NCI-H2029 treated with DMSO at 0.1 percent for 48 hours (cell line): Measurements from ENCODE around the gene ABCC12.

Experiments used
- DNase-seq: peaks from one replicate; lab custom pipeline; 2025; lab: John Stamatoyannopoulos, UW

ABCC12 gene

DNA sequence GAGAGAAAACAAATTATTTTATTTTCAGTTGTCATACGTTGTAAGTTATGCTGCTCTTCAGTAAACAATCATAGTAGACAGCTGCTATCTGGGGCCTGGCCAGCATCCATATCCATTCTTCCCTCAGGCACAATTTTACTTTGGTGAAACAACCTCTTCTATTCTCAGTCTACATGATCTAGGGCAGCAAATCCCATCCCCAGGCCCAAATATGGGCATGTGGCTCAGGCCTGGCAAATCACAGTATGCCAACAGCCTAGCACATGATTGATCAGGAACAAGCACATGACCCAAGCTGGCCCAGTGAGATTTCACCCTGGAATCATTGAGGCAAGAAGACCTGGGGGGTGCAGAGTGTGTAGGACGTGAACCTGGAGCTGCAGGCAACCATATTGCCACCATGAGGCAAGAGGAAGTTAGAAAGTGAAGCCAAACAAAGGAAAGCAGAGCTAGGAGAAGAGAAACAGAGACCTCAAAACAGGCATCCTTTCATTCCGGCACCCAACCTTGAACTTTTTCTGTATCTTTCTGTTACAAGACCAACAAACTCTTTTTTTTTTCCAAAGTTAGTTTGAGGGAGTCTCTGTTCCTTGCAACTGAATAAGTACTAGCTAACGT lies 10.3 kb upstream of the ABCC12 start:
- peak; percentile 9 for DNase-seq

DNA sequence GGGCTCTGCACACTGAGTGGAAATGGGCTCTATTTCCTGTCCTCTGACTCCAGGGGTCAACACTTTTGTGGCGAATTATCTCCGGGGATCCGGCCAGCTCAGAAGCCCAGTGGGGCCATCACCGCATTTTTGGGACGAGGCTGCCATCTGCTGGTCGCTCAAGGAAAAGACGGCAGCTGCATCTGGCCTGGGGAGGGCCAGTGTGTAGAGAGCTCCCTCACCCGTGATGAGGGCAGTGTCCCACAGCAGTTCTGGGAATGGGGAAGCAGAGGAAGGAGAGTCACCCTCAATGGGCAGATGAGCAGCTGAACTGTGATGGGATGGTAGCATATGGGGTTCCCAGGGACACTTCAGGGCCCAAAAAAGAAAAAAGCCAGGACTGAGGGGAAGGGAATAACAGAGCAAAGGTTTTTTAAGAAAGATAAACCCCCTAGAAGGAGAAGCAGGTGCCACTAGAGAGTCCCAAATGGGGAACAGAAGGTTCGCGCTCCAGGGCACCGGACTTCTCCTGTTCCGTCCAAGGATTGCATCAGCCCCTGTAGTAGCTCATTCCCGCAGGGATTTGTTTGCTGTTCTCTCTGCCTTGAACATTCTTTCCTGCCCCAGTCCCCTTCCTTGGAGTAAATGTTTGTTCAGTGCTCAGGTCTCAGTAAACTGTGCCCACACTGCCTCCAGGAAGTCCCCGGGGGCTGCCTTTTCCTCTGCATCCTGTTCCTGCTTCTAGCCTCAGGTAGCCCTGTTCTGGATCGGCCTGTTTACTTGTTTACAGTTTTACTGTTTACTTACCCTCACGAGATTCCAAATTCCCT lies 9.3 kb upstream of the ABCC12 start:
- peak; percentile 2 for DNase-seq

DNA sequence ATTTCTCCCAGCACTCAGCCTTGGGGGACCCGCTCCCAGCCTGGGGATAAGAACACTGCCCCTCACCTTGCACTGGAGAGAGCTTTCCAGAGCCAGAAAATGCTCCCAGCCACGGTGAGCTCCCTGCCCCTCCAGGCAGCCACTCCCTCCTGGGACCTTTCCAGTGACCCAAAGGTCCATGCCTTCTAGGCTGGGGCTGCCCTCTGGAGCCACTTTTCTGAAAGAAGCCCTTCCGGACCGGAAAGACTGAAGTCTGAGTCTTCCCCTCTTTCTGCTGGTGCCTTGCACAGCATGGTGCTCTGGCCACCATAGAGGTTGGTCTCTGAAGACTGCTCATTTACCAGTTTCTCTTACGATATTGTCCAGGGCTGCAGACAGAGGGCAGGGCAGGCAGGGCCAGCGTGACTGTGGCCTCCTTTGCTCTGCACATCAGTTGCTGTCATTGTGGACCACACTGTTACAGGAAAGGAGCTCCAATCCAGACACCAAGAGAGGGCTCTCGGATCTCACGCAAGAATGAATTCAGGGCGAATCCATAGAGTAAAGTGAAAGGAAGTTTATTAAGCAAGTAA lies 7.1 kb upstream of the ABCC12 start:
- no peak for DNase-seq

DNA sequence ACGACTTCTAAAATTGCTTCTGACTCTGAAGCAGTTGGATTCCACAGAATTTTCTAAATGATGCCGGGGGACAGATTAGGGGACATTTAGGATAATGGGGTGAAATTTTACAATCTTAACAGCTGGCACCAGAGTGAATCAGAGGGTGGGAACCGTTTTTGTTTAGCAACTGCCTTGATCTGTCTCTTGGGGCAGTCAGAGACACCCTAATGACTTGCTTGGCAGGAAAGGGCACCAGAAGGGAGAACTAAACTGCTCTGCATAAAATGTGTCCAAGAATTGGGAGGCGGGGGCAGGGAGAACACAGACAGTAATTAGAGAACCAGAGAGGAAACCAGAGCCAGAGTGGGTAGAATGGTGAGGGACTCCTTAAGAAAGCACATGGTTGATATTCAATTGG lies 6.1 kb upstream of the ABCC12 start:
- no peak for DNase-seq

DNA sequence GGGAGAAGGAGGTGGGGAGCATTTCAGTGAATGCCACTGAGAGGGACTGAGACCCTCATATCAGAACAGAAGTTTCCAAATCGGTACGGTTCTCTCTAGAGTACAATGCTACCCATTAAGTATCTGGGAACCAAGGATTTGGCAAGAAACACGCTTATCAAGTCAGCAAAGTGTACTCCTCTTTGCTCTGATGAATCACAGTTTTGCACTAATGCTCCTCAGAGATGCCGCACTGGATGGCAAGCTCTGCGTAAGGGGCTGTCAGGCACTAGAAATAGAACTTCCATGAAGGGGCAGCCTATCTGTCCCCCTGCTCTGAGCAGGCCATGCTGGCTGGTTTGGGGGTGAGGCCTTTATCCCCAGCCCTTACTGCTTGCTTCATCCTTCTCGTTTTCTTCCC lies 4.8 kb upstream of the ABCC12 start:
- no peak for DNase-seq

DNA sequence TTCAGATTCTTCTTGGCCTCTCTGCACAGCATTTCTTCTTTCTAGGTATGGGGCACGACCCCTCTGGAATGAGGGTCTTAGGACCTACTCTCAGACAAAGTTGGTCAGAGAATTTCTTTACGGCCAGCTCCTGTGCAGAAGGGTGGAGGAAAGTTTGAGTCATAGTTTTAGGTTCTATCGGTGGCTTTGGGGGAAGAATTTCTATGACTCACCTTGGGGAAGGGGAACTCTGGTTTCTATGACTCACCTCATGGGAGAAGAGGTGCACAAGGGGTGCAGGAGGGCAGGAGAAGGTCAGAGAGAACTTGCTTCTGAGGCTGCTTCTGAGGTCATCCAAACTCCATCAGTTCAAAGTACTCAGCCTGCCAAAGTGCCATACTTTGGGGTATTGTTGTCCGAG lies 2.5 kb upstream of the ABCC12 start:
- DNase-seq: no peak

DNA sequence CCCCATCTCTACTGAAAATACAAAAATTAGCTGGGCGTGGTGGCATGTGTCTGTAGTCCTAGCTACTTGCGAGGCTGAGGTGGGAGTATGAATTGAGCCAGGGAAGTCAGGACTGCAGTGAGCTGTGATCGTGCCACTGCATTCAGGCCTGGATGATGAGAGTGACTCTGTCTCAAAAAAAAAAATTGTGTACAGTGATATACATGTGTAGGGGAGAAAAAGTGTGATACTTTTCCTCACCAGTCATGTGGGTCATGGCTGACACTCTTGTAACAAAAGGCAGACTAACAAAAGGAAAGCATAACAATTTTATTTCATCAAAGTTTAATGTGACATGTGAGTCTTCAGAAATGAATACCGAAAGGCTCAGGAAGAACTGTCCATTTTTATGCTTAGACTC lies 2.0 kb upstream of the ABCC12 start:
- no peak for DNase-seq

DNA sequence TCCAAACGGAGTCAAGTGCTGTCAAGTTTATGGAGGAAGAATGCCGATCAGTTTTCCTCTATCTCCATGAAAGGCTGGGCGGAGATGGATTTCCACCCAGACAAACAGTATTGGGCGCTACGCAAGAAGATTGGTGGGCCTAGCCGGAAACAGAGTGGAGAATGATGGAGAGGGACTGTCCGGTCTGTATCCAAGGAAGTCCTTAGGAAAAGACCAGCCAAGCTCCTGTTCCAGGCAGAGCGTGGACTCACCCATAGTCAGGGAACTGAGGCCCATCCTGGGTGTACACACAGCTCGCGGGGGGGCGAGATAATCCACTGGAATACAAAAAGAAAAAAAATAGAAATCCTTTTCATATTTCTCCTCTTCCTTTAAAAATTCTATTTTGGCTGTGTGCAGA lies 1.5 kb upstream of the ABCC12 start:
- no peak for DNase-seq

DNA sequence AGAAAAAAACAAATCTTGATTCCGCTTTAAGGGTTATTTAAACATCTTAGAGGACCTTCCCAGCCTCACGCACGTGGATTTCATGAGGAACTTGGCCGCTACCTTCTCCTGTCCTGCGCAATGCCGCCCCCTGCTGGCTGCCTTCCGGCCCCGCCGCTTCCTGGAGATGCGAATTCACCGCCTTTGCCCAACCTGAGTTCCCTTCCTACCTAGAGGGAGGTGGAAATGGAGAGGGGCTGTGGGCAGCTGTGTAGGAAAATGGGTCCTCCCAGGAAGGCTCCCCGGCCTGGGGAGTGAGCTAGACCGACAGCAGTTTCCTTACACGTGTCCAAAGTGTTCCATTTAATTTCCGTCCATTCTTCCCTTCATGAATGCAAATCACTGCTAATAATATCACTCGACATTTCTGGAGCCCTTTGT lies 1.0 kb upstream of the ABCC12 start:
- peak; percentile 19 for DNase-seq

DNA sequence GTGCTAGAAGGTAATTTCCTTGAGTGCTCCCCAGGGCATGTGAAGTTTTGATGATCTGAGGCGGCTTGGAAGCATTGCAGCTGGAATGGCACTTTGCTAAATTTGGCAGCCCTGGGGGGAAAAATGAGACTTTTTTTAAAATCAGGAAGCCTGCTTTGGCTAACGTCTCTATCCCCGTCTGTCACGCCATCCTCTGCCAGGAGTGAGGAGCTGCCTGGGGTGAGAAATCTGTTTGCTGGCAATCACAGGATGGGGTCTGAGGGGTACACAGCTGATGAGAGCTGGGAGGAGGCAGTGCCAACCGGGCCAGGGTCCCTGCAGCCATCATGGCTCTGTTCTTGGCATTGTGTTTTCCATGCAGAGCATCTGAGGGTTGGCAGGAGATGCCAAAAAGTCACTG lies 2.0 kb downstream of the ABCC12 start:
- no peak for DNase-seq

DNA sequence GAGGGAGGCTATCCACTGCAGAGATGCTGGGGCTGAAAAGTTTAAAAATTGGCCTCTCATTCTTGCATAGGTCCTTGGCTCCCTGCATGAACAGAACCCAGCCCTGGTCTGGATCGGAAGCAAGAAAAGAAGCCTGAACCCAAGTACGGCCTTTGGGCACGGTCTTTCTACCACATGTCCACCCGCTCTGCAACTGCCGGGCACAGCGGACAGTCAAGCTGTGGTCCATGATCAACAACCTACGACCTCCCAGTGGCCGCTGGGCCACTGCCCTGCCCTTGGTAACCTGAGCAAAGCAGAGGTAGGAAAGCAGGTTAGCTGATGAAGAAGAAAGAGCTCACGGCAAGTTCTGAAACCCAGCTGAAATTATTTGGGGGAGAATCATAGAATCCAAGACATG lies 3.6 kb downstream of the ABCC12 start:
- DNase-seq: no peak

DNA sequence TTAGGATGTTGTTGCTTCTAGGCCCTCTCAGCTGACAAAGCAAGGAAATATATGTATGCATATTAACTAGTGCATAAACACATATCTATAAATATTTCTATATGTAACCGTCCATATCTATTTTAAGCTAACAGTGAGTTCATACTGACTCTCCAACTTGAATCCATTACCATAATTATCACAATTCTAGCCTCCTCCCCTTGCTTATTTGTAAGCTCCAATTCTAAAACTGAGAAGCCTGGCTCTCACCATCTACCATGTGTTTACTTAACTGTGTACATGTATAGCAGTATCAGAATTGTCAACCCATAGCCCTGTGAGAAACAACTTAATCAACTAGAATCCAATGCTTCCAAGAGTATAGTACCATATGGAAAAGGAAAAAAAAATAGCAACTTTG lies 5.1 kb downstream of the ABCC12 start:
- no peak for DNase-seq

DNA sequence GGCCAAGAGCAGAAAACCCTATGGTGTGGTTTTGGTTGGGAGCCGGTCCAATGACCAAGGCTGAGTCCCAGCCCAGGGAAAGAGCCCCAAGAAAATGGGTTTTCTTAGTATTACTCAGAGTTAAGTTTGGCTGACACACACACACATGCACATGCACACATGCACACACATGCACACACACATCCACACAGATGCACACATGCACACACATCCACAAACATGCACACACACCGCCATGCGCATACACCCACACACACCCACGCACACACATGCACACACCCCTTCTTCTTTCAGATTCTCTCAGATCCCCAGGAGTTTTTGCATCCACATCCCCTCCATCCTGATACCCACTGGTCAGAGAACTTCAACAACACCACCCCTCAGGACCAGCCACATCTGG lies 9.1 kb downstream of the ABCC12 start:
- DNase-seq: no peak

DNA sequence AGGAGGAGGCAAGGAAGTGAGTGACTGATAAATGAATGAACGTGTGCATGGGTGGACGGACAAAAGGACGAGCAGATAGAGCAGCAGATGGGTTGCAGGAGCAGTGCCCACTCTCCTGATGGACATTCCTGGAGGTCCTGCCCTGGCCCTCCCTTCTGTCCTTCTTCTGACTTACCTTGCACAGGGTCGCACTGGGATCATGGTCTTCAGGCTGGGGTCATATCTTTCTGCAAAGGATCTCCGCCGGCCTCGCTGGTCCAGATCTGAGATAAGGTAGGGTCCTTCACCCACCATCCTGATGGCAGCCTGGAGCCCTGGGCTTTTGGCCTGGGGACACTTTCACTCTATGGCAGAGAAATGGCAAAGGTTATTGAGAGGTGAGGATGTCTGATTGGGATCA lies 9.7 kb downstream of the ABCC12 start:
- DNase-seq: no peak

DNA sequence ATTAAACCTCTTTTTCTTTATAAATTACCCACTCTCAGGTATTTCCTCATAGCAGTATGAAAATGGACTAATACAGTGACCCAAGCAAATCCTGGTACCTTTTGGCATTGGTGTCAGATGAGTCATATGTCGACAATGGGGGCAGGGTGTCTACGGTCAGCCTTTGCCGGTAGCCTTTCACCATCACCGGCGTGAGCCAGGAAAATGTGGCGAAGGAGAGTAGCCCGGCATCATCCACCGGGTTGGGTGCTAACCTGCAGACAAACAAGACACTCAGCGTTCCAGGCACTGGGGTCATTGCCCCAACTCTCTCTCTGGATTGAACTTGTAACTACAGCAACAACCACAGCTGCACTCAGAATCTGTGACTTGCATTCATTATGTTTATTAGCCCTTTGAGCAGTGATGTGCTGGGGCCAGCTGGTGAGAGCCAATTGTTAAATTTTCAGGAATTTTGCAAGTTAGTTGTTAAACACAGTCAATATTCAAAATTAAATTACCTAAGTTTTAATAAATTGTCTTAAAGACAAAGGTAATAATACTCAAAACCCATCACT lies 11.9 kb downstream of the ABCC12 start:
- no peak for DNase-seq

DNA sequence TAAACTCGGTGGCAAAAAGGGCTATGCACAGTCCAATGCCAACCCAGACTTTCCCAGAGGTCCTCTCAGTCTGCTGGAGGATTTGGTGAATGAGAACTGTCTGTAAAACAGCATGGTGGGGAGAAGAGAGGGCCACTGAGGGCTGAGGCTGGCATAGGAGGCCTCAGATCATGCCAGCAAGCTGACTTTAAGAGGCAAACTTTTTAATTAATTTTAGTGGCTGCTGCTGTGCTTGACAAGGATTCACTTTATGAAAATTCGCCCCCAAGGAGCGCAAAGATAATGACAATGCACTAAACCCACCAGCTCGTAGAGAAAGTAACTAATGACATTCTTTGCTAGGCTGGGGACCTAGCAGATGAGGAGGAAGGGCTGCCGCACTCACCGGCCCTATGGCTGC lies 15.0 kb downstream of the ABCC12 start:
- DNase-seq: no peak

DNA sequence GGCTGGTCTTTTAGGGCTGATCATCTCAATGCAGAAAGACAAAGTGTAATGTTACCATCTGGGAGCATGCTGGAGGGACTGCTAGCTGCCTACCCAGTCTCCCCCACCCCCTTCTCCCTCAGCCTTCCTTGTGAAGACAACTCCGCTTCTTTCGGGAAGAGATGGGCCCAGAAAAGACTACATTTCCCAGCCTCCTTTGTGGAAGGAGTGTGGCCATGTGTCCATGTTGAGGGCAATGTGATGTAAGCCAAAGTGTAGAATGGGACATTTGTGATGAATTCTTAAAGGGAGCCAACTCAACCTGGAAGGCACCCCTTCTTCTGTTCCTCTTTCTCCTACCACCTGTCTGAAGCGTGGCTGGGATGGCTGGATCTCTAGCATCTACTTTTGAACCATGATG lies 16.3 kb downstream of the ABCC12 start:
- DNase-seq: no peak

DNA sequence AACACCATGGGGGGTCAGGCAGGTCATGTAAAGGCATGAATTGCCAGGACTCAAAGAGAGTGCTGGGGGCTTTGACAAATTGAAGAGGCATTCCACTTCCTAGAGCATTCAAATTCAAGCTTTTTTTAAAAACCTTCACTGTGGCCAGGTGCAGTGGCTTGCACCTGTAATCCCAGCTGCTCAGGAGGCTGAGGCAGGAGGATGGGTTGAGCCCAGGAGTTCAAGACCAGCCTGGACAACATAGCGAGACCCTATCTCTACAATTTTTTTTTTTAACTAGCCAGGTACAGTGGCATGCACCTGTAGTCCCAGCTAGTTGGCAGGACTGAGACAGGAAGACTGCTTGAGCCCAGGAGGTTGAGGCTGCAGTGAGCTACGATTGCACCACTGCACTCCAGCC lies 17.2 kb downstream of the ABCC12 start:
- DNase-seq: no peak

DNA sequence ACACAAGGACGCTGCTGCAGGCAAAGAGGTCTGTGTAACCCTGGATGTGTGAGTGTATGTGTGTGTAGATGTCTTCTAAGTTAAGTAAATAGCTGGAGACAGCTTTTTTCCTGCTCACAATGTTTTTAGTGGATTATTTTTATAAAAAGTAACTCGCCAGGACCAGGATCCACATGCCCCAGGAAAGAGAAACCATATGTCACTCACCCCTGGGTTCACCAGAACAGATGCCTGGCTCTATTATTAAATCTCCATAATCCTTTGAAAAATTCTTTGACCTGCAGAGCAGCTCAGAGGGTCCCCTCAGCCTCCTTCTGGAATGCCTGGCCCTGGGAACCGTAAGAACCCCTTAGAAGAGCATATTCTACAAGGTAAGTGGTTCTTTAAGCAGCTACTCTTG lies 18.0 kb downstream of the ABCC12 start:
- no peak for DNase-seq

DNA sequence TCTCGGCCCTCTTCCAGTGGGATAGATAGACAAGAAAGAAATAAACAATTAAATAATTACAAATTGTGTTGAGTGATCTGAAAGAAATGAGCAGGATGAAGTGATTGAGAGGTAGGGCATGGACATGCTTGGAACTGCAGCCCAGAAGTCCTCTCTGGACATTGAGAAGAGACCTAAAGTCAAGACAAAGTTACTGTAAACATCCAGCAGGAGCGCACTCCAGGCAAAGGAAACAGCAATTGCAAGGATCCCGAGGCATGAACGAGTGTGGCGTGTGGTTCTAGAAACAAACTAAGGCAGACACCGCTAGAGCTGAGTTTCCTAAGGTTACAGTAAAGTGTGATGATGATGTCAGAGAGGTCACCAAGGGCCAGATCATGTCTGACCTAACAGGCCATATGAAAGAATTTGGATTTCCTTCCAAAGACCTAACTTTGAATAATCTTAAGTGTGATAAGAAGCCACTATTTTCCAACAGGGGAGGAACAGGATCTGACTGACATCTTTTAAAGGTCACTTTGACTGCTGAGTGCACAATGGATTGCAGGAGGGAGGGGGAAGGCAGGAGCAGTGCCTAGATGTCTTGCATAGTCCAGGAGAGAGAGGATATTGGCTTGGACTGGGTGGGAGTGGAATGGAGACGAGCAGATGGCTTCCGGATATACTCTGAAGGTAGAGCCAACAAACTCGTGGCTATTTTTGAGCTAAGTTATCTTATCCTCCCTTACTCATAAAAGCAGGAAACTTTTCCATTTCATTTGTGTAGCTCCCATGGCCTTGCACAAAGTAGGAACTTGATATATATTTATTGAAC lies 19.0 kb downstream of the ABCC12 start:
- no peak for DNase-seq

DNA sequence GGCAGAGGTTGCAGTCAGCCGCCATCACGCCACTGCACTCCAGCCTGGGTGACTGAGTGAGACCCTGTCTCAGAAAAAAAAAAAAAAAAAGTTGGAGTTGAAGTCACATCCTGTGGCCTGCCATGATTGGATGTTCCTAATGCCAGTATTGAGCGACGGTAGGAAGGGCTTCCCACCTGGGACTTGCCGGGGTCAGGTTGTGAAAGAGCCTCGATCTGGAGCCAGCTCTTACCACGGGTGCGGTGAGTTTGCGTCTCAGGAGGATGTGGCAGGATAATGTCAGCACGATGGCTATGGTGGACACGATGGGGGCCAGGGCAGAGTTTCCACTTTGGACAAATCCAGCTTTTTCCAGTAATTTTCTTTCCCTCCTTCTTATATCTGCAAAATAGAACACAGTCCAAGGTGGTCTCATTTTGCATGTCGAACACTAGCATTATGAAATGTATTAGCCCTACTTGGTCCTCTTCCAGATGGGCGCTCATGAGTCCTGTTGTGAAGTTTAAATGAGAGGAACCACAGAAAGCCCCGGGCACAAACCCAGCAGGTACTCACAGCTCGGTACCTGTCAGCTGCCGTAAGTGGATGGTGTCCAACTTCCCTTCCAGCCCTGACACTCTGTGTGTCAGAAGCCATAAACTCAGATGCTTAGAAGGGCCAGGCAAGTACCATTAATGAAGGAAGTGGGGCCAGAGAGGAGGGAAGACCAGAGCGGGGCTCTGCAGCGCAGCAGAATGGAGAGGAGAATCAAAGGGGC lies 22.2 kb downstream of the ABCC12 start:
- DNase-seq: peak; percentile 30

DNA sequence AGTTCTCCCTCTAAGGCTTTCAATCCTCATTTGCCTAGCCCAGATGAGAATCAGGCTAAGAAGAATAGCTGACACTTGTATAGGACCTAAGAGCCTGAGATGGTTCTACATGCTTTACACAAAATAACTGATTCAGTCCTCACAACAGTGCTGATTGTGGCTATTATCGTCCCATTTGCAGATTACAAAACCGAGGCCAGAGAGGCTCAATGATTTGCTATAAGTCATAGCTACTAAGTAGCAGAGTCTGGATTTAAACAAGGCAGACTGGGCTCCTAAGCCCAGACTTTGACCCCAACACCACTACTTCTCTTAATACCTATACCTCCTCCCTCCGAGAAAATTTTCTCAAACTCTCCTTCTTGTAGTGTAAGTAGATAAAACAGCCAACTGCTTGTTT lies 23.1 kb downstream of the ABCC12 start:
- DNase-seq: no peak
